Activated T-helper 17 cell treated with anti-CD3 and anti-CD28 coated beads, Interleukin-2, amount 50 U/mL, for 72 hours (primary cell): ENCODE results near the gene MCL1. TPM values are rescaled to one million over a fixed set of nuclear protein-coding genes. Genes with fewer than 3 reads are reported as not detected.
A peak's percentile ranks its signal among the peaks of the same experiment; 100 is the strongest.
"Not testable (repeated sequence)": the region's sequence is repeated elsewhere in the genome, so short reads cannot be mapped to it uniquely, and the experiment has no call there.

Experiments used
- ATAC-seq: fragments of 150-1000 bp; cut with Tn5 transposase; replicated peaks from 2 replicates; pipeline ENCODE4 v1.10.0; 2021; ENCODE audit warnings: mild to moderate bottlenecking, moderate library complexity
- H3K27ac Mint-ChIP-seq: one replicate; pipeline ENCODE4 v1.8.0; 2022; ENCODE audit warnings: mixed read lengths
- H3K27me3 Mint-ChIP-seq: one replicate; pipeline ENCODE4 v1.8.0; 2022; ENCODE audit warnings: mixed read lengths
- H3K36me3 Mint-ChIP-seq: one replicate; pipeline ENCODE4 v1.8.0; 2022; ENCODE audit warnings: low read depth, mild to moderate bottlenecking, mixed read lengths
- H3K4me1 Mint-ChIP-seq: one replicate; pipeline ENCODE4 v1.8.0; 2022; ENCODE audit warnings: mixed read lengths
- H3K4me3 Mint-ChIP-seq: one replicate; pipeline ENCODE4 v1.8.0; 2022; ENCODE audit warnings: mild to moderate bottlenecking, mixed read lengths
- H3K9me3 Mint-ChIP-seq: one replicate; pipeline ENCODE4 v1.8.0; 2022; ENCODE audit warnings: mixed read lengths
- total RNA-seq, 2 donors: library from RNA; stranded (reverse); gene quantifications; one replicate each; pipeline ENCODE4 v1.2.3, GENCODE V29; 2022

The MCL1 gene
- total RNA-seq, 2 donors from 2014 or later = 235 to 351 TPM

DNA sequence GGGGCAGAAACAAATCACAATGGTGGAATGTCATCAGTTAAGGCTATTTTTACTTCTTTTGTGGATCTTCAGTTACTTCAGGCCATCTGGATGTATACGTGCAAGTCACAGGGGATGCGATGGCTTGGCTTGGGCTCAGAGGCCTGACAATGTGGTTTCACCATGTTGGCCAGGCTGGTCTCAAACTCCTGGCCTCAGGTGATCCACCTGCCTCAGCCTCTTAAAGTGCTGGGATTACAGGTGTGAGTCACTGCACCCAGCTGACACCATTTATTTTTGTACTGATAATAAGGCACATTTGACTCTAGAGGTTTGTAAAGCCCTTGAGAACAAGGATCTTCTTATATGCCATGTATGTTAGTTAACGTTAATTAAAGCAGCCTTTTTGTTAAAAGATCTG lies 1.6 kb upstream of the MCL1 start:
- not testable (repeated sequence) for H3K9me3 Mint-ChIP-seq, H3K27me3 Mint-ChIP-seq, H3K4me1 Mint-ChIP-seq, ATAC-seq
- Mint-ChIP-seq H3K4me3 (peak overlapping the region; percentile 98), H3K36me3 (peaks cover 37% of the 10 kb centered on the region), H3K27ac (peak overlapping the region; percentile 98)

GRCh38 chr1:150579945-150580642 lies 684 bp upstream of the MCL1 start:
- Mint-ChIP-seq H3K27me3 (no peaks in the 10 kb centered on the region), H3K27ac (peak overlapping the region; percentile 98), H3K4me3 (peak overlapping the region; percentile 98), H3K4me1 (peaks cover 7% of the 10 kb centered on the region), H3K36me3 (peaks cover 46% of the 10 kb centered on the region), H3K9me3 (no peaks in the 10 kb centered on the region)
- no peak for ATAC-seq

DNA sequence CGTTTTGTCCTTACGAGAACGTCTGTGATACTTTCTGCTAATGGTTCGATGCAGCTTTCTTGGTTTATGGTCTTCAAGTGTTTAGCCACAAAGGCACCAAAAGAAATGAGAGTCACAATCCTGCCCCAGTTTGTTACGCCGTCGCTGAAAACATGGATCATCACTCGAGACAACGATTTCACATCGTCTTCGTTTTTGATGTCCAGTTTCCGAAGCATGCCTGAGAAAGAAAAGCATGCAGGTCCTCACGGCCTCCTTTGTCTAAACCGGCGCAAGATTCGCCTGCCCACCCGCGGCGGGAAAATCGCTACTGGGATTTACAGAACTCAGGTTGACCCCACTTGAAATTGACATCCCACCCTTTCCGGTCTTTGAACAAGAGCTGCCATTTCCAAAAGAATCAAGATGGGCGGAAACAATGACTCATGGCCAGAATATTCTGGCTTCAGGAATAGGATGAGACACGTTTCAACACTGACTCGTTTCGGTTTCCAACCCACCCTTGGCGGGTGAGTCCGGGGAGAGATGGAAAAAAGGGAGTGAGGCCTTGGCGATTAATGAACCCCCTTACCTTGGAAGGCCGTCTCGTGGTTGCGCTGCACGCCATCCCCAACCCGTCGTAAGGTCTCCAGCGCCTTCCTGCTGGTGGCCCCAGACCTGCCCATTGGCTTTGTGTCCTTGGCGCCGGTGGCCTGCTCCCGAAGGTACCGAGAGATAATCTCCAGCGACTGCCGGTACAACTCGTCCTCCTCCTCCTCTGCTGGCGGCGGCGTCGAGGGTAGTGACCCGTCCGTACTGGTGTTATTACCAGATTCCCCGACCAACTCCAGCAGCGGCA lies 919 bp downstream of the MCL1 start:
- H3K27me3 Mint-ChIP-seq = no peaks in the 10 kb centered on the region
- no peaks in the 10 kb centered on the region for H3K9me3 Mint-ChIP-seq
- H3K4me1 Mint-ChIP-seq = peaks cover 7% of the 10 kb centered on the region
- peak overlapping the region; percentile 98 for H3K27ac Mint-ChIP-seq
- H3K4me3 Mint-ChIP-seq = peak overlapping the region; percentile 98
- H3K36me3 Mint-ChIP-seq = peaks cover 62% of the 10 kb centered on the region
- peak; percentile 29 for ATAC-seq

GRCh38 chr1:150577557-150578271 lies 1.7 kb downstream of the MCL1 start:
- Mint-ChIP-seq H3K9me3 (no peaks in the 10 kb centered on the region), H3K4me1 (peaks cover 7% of the 10 kb centered on the region), H3K36me3 (peaks cover 69% of the 10 kb centered on the region), H3K27ac (peak overlapping the region; percentile 98), H3K27me3 (no peaks in the 10 kb centered on the region), H3K4me3 (peak overlapping the region; percentile 98)
- ATAC-seq = no peak

- Mint-ChIP-seq H3K27me3 (no peaks in the 10 kb centered on the region), H3K36me3 (peaks cover 77% of the 10 kb centered on the region), H3K4me3 (peak overlapping the region; percentile 98), H3K27ac (peak overlapping the region; percentile 98), H3K9me3 (no peaks in the 10 kb centered on the region), H3K4me1 (peaks cover 12% of the 10 kb centered on the region)
- no peak for ATAC-seq
These were observed 2.4 kb downstream of the MCL1 start for GRCh38 chr1:150576794-150577556.

- peaks cover 83% of the 10 kb centered on the region for H3K36me3 Mint-ChIP-seq
- no peak for ATAC-seq
- H3K4me1 Mint-ChIP-seq = peaks cover 12% of the 10 kb centered on the region
- H3K27ac Mint-ChIP-seq = peak overlapping the region; percentile 98
- H3K4me3 Mint-ChIP-seq = peak overlapping the region; percentile 98
- no peaks in the 10 kb centered on the region for H3K9me3 Mint-ChIP-seq
- H3K27me3 Mint-ChIP-seq = no peaks in the 10 kb centered on the region
These were observed 3.1 kb downstream of the MCL1 start for GRCh38 chr1:150576367-150576711.

GRCh38 chr1:150575518-150576366 lies 3.7 kb downstream of the MCL1 start:
- no peak for ATAC-seq
- H3K36me3 Mint-ChIP-seq = peaks cover 89% of the 10 kb centered on the region
- peaks cover 13% of the 10 kb centered on the region for H3K4me1 Mint-ChIP-seq
- no peaks in the 10 kb centered on the region for H3K9me3 Mint-ChIP-seq
- H3K27ac Mint-ChIP-seq = peak overlapping the region; percentile 98
- H3K27me3 Mint-ChIP-seq = no peaks in the 10 kb centered on the region
- H3K4me3 Mint-ChIP-seq = peak overlapping the region; percentile 98

DNA sequence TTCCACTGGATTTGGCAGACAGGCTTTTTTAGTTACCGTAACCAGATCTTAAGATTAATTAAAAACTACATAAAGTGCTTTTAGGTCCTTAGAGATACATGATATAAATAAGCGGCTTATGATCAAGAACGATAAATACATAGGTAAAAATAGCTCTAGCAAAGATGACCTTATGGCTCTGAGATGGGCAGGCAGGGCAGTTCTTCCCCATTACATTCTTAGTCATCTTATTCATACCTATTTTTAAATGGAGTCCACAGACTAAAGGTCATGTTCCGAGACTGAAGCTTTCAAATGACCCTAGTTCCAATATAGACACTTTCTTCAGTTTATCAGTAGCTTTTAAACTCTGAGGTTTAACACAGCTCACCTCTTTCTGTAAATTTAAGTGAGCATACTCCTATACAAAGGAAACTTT lies 4.3 kb downstream of the MCL1 start:
- no peaks in the 10 kb centered on the region for H3K9me3 Mint-ChIP-seq
- H3K36me3 Mint-ChIP-seq = peaks cover 96% of the 10 kb centered on the region
- peak overlapping the region; percentile 98 for H3K27ac Mint-ChIP-seq

GRCh38 chr1:150574260-150575071 lies 4.9 kb downstream of the MCL1 start:
- peak overlapping the region; percentile 98 for H3K4me3 Mint-ChIP-seq

More for the DNA sequence above, 4.3 kb downstream of the MCL1 start:
- H3K4me1 Mint-ChIP-seq = peaks cover 12% of the 10 kb centered on the region
- H3K4me3 Mint-ChIP-seq = peak overlapping the region; percentile 98
- H3K27me3 Mint-ChIP-seq = no peaks in the 10 kb centered on the region
- ATAC-seq = no peak

GRCh38 chr1:150573648-150574071 lies 5.8 kb downstream of the MCL1 start:
- Mint-ChIP-seq H3K36me3 (peaks cover 95% of the 10 kb centered on the region), H3K4me1 (peaks cover 22% of the 10 kb centered on the region), H3K27ac (peak overlapping the region; percentile 98), H3K4me3 (peak overlapping the region; percentile 98)
- H3K9me3 Mint-ChIP-seq, H3K27me3 Mint-ChIP-seq: not testable (repeated sequence)
- ATAC-seq = peak; percentile 5

More at GRCh38 chr1:150574260-150575071, 4.9 kb downstream of the MCL1 start:
- Mint-ChIP-seq H3K36me3 (peaks cover 100% of the 10 kb centered on the region), H3K27ac (peak overlapping the region; percentile 98), H3K27me3 (no peaks in the 10 kb centered on the region), H3K9me3 (no peaks in the 10 kb centered on the region), H3K4me1 (peaks cover 18% of the 10 kb centered on the region)
- no peak for ATAC-seq

DNA sequence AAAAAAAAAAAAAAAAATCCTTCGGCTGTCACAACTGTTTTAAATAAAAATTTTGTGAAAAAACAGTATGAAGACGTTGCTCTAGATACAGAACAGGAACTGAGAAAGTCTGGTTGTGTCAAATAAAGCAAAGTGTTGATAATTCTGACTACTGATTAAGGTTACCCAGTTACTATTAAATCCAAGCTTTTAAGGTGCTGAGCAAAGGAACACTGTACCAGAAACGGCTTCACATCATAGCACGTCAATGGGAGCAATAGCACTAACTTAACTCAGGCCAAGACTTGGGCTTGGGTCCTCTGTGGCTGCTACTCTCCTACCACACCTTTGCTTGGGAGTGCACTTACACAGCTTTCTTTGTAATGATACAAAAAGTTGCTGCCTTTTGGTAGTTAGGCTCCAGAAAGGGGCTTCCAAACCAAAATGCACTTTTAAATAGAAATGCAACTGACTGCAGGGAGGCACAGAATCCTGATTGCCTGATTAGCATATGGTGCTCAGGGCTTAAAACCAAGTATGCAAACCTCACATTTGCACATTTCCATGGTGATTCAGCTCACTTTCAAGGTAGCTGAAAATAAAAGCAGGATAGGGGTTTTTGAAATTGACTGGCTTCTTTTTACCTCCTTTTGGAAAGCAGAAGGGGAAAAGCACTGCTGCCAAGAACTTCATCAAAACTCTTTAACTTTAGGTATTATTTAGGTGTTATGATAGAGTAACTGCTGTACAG lies 6.3 kb downstream of the MCL1 start:
- Mint-ChIP-seq H3K27me3 (no peaks in the 10 kb centered on the region), H3K27ac (peak overlapping the region; percentile 98), H3K4me1 (peaks cover 28% of the 10 kb centered on the region), H3K9me3 (no peaks in the 10 kb centered on the region), H3K4me3 (peak overlapping the region; percentile 98), H3K36me3 (peaks cover 92% of the 10 kb centered on the region)
- peak; percentile 31 for ATAC-seq

GRCh38 chr1:150568594-150568966 lies 10.8 kb downstream of the MCL1 start:
- peak overlapping the region; percentile 92 for H3K27ac Mint-ChIP-seq
- H3K9me3 Mint-ChIP-seq = no peaks in the 10 kb centered on the region
- no peak for ATAC-seq
- H3K36me3 Mint-ChIP-seq = peaks cover 81% of the 10 kb centered on the region
- no peaks in the 10 kb centered on the region for H3K27me3 Mint-ChIP-seq
- H3K4me1 Mint-ChIP-seq = peaks cover 53% of the 10 kb centered on the region
- peak overlapping the region; percentile 98 for H3K4me3 Mint-ChIP-seq
